Femur (tissue), 1 donor: Measurements from ENCODE around the gene HOATZ.

Experiments
- DNase-seq: peaks from one replicate; pipeline ENCODE4 v3.0.0-alpha.2; 2017

HOATZ gene

DNA sequence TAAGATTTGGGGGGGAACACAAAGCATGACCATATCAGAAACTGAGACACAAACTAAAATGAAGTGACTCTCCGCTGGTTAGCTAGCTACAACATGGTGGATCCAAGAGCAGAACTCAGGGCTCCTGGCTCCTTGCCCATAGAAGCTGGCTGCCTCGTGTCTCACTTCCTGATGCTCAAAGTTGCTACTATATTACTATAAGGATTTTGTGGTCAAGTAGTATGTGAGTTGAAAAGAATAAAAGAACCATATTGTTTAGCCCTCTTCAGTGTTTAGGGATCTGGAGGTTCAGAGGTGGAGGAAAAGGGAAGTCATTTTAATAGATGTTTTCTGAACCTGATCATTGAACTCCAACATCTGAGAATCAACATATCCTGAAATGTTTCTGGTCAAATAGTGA is 70.8 kb downstream of the HOATZ start:
- no peak for DNase-seq

DNA sequence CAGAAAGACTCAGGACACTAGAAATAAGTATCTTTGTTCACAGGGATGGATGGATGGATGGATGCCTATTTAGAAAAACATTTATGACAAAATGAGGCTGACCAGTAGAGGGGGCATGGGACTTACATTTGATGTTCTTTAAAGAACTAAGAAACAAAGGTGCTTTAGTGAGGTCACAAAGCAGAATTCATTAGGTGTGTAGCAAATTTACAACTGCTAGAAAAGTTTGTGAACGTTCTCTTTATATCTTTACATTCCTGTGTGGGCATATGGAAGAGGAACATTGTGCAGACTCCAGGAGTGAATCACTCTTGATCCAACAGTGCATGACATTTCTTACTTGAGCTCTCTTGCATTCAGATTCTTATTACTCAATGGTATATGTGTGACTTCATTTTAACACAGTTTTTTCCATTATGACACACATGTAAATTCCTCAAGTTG is 71.8 kb downstream of the HOATZ start:
- DNase-seq: peak; percentile 39
